Measurements from ENCODE around the gene FFAR1. TPM values are rescaled to one million over a fixed set of nuclear protein-coding genes. Genes with fewer than 3 reads are reported as not detected.

The FFAR1 gene, protein sequence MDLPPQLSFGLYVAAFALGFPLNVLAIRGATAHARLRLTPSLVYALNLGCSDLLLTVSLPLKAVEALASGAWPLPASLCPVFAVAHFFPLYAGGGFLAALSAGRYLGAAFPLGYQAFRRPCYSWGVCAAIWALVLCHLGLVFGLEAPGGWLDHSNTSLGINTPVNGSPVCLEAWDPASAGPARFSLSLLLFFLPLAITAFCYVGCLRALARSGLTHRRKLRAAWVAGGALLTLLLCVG (N-terminal part only)
- not detected in 2 replicates for total RNA-seq

GRCh38 chr19:35347171-35347929 lies at the start of gene FFAR1:
FFAR1 (plus strand) TSS chr19:35347902; CDS start chr19:35351552, 3,650 bp downstream.

DNA sequence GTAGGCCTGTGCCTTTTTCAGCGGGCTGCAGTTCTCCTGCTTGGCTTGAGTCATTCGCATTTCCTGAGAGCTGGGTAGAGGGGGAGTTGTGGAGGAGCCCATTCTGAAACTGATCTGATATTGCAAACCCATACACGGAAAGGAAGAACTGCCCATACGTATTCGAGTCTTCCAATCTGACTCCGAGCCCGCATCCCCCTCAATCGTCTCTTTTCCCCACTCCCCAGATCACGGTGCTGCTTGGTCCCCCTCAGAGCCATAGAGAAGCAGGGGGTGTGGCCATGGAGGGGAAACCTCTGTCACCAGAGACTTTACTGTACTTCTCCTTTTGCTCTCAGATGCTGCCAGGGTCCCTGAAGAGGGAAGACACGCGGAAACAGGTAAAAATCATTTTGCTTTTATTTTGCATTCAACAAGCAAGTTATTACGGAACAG lies 18.8 kb upstream of the FFAR1 start, which contains the start of gene CD22:
Gene CD22, plus strand, starts transcription at position 337 of the 435 bp plus-strand sequence. CDS start 2,854 bp downstream, outside the sequence.

GRCh38 chr19:35357867-35358573 lies 10.3 kb downstream of the FFAR1 start, which contains the start of gene FFAR3:
FFAR3 (plus strand) TSS chr19:35358460; CDS start chr19:35358891, 431 bp downstream.

DNA sequence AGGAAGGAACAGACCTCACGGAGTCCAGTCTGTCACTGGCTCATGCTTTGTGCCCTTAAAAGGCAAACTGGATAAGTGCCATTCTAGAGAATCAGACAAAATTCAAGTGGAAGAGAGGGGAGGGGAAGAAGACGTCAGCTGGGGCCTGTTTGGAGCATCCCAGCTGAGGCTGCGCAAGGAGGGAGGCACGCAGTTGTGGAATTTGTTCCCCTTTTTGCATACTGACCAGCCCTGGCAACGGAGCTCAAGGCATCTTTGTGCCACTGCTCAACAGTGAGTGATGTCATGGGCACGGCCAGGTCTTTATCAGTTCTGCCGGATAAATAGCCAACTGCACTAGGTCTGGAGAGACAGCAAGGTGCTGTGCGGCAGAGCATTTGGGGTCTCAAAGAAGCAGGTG lies 23.0 kb downstream of the FFAR1 start, which contains the start of gene GPR42:
Gene GPR42, plus strand, starts transcription at position 347 of the 400 bp plus-strand sequence. CDS start 292 bp downstream, outside the sequence.

Other genes starting within 250 kb of the FFAR1 start
- not detected in 2 replicates for gene FXYD3, start 232.1 kb upstream of the FFAR1 start, total RNA-seq
- 0.23 and 0.26 TPM in 2 replicates for gene LGI4, start 212.8 kb upstream of the FFAR1 start, total RNA-seq
- 8.5 and 18.8 TPM in 2 replicates for gene FXYD1, start 209.1 kb upstream of the FFAR1 start, total RNA-seq
- not detected in 2 replicates for gene FXYD7, start 204.6 kb upstream of the FFAR1 start, total RNA-seq
- 118 and 128 TPM in 2 replicates for gene FXYD5, start 193.2 kb upstream of the FFAR1 start, total RNA-seq
- not detected in 2 replicates for gene FAM187B, start 119.2 kb upstream of the FFAR1 start, total RNA-seq
- gene LSR, start 98.9 kb upstream of the FFAR1 start, total RNA-seq, result 2.0 TPM in 1 of 2 replicates, not detected in the other
- 67.1 and 76.7 TPM in 2 replicates for gene USF2, start 78.9 kb upstream of the FFAR1 start, total RNA-seq
- gene HAMP, start 65.4 kb upstream of the FFAR1 start, total RNA-seq, result not detected in 2 replicates
- gene MAG, start 55.7 kb upstream of the FFAR1 start, total RNA-seq, result 0.82 and 0.94 TPM in 2 replicates
- 0.26 TPM in 1 of 2 replicates, not detected in the other for gene CD22, start 18.7 kb upstream of the FFAR1 start, total RNA-seq
- 0.12 and 0.26 TPM in 2 replicates for gene FFAR3, start 10.6 kb downstream of the FFAR1 start, total RNA-seq
- gene GPR42, start 23.2 kb downstream of the FFAR1 start, total RNA-seq, result not detected in 2 replicates
- not detected in 2 replicates for gene FFAR2, start 100.4 kb downstream of the FFAR1 start, total RNA-seq
- gene KRTDAP, start 142.6 kb downstream of the FFAR1 start, total RNA-seq, result not detected in 2 replicates
- gene DMKN, start 165.7 kb downstream of the FFAR1 start, total RNA-seq, result 22.8 and 37.0 TPM in 2 replicates
- 0.82 and 11.0 TPM in 2 replicates for gene SBSN, start 180.4 kb downstream of the FFAR1 start, total RNA-seq
- gene GAPDHS, start 185.6 kb downstream of the FFAR1 start, total RNA-seq, result not detected in 2 replicates
- gene TMEM147, start 197.7 kb downstream of the FFAR1 start, total RNA-seq, result 106 and 108 TPM in 2 replicates
- not detected in 2 replicates for gene ATP4A, start 215.8 kb downstream of the FFAR1 start, total RNA-seq
- gene PMIS2, start 238.3 kb downstream of the FFAR1 start, total RNA-seq, result not detected in 2 replicates